PC-9 (cell line): Measurements from ENCODE around the gene PRR35.

Experiments
- CTCF ChIP-seq: fragments of 200-600 bp; sonication (generic); conservative IDR thresholded peaks from 2 replicates; pipeline ENCODE4 v1.6.1; 2017; ENCODE audit warnings: mixed run types, antibody characterized with exemption, mild to moderate bottlenecking, moderate library complexity
- EZH2 ChIP-seq: fragments of 200-600 bp; sonication (generic); IDR thresholded peaks from 2 replicates; pipeline ENCODE4 v1.8.0; 2017; ENCODE audit warnings: antibody characterized with exemption, low read depth

GRCh38 chr16:513950-514349 lies 46.2 kb upstream of the PRR35 start:
- no peak for TF ChIP-seq CTCF
- TF ChIP-seq EZH2 = no peak
